Smooth muscle cell (in vitro differentiated cells): ENCODE results near the gene DPP9. TPM values are rescaled to one million over a fixed set of nuclear protein-coding genes. Genes with fewer than 3 reads are reported as not detected.

Experiments used
- DNase-seq: peaks from one replicate; lab custom pipeline; 2025; ENCODE audit not compliant: unreplicated experiment; lab: John Stamatoyannopoulos, UW
- H2AFZ ChIP-seq: fragments of 200-600 bp; sonication (generic); 2 replicates; pipeline ENCODE4 v1.6.0; 2016; ENCODE audit warnings: antibody characterized with exemption, low read depth, mild to moderate bottlenecking
- H3F3A ChIP-seq: fragments of 200-600 bp; sonication (generic); 2 replicates; pipeline ENCODE4 v1.6.0; 2017; ENCODE audit warnings: antibody characterized with exemption, low read depth
- H3K27ac ChIP-seq: fragments of 200-600 bp; sonication (generic); 2 replicates; pipeline ENCODE4 v1.5.1; 2016; ENCODE audit warnings: low read depth, mild to moderate bottlenecking
- H3K27me3 ChIP-seq: fragments of 200-600 bp; sonication (generic); 2 replicates; pipeline ENCODE4 v1.6.1; 2016; ENCODE audit warnings: low read depth, mild to moderate bottlenecking
- H3K36me3 ChIP-seq: fragments of 200-600 bp; sonication (generic); 2 replicates; pipeline ENCODE4 v1.5.1; 2016; ENCODE audit warnings: low read depth
- H3K4me1 ChIP-seq: fragments of 200-600 bp; sonication (generic); 2 replicates; pipeline ENCODE4 v1.5.1; 2016; ENCODE audit warnings: low read depth
- H3K4me2 ChIP-seq: fragments of 200-600 bp; sonication (generic); 2 replicates; pipeline ENCODE4 v1.6.0; 2016; ENCODE audit warnings: mild to moderate bottlenecking
- H3K4me3 ChIP-seq: fragments of 200-600 bp; sonication (generic); 2 replicates; pipeline ENCODE4 v1.5.1; 2016; ENCODE audit warnings: mild to moderate bottlenecking
- H3K79me2 ChIP-seq: fragments of 200-600 bp; sonication (generic); 2 replicates; pipeline ENCODE4 v1.6.0; 2016; ENCODE audit warnings: low read depth, mild to moderate bottlenecking
- H3K9ac ChIP-seq: fragments of 200-600 bp; sonication (generic); 2 replicates; pipeline ENCODE4 v1.6.0; 2016; ENCODE audit warnings: low read depth
- H3K9me3 ChIP-seq: fragments of 200-600 bp; sonication (generic); replicated peaks from 2 replicates; pipeline ENCODE4 v1.5.1; 2016; ENCODE audit warnings: low read depth
- H4K20me1 ChIP-seq: fragments of 200-600 bp; sonication (generic); 2 replicates; pipeline ENCODE4 v1.6.0; 2016; ENCODE audit warnings: low read depth
- CTCF ChIP-seq: fragments of 200-600 bp; sonication (generic); IDR thresholded peaks from 2 replicates; pipeline ENCODE4 v1.5.1; 2017; ENCODE audit warnings: borderline replicate concordance, mild to moderate bottlenecking, antibody characterized with exemption; ENCODE audit not compliant: insufficient read depth, poor library complexity, severe bottlenecking
- WGBS: methylation state at CpG from one replicate; pipeline ENCODE4 v1.1.7; 2016; ENCODE audit warnings: low lambda C conversion rate; 5-methylcytosine and 5-hydroxymethylcytosine counted together
- polyA plus RNA-seq: library from polyadenylated mRNA; unstranded; fragments of >200 nt; fragmentation: Nextera tagmentation; extraction: Ambion mirVana; gene quantifications from 2 replicates; pipeline ENCODE4 v1.2.1, GENCODE V29; 2016
- total RNA-seq: library from RNA; depleted of rRNA; stranded (reverse); fragments of >200 nt; gene quantifications from 2 replicates; pipeline ENCODE4 v1.2.3, GENCODE V29; 2014

DPP9 gene
- total and polyA plus RNA-seq, 2 experiments from 2014 or later, result 26.3 to 44.3 TPM

GRCh38 chr19:4671185-4671851 is 52.3 kb downstream of the DPP9 start:
- H3K27me3 ChIP-seq, result no peaks in the 10 kb centered on the region
- H3F3A ChIP-seq, result peaks cover 12% of the 10 kb centered on the region
- DNase-seq, result no peak
- peaks cover 6% of the 10 kb centered on the region for H4K20me1 ChIP-seq
- TF ChIP-seq CTCF, result no peak
- H3K27ac ChIP-seq, result no peak overlapping the region
- H3K4me3 ChIP-seq, result no peak overlapping the region
- no peak overlapping the region for H3K4me2 ChIP-seq
- H3K9me3 ChIP-seq, result no peaks in the 10 kb centered on the region
- no peak overlapping the region for H3K9ac ChIP-seq
- H2AFZ ChIP-seq, result no peak overlapping the region
- H3K79me2 ChIP-seq, result peaks cover 24% of the 10 kb centered on the region
- 83% methylated on average over 10 of the region's 10 CpGs for WGBS
- H3K36me3 ChIP-seq, result peaks cover 5% of the 10 kb centered on the region
- peaks cover 7% of the 10 kb centered on the region for H3K4me1 ChIP-seq

GRCh38 chr19:4669723-4670480 is 53.7 kb downstream of the DPP9 start, which contains the start of gene MYDGF:
Gene MYDGF (minus strand): TSS chr19:4670342. CDS start chr19:4670334, 8 bp downstream.
- Histone ChIP-seq H2AFZ (no peak within 1 kb of the TSS), H3K36me3 (peaks cover 5% of the 10 kb centered on the region), H3K9ac (peak within 1 kb of the TSS; percentile 98), H3K4me3 (peak within 1 kb of the TSS; percentile 81), H3K9me3 (no peaks in the 10 kb centered on the region), H3K27me3 (no peaks in the 10 kb centered on the region), H3K4me1 (peaks cover 7% of the 10 kb centered on the region), H3K4me2 (peak within 1 kb of the TSS; percentile 95), H3K79me2 (peaks cover 31% of the 10 kb centered on the region), H4K20me1 (peaks cover 17% of the 10 kb centered on the region), H3K27ac (peak within 1 kb of the TSS; percentile 81), H3F3A (peaks cover 12% of the 10 kb centered on the region)
- TF ChIP-seq CTCF, result no peak
- DNase-seq, result peak; percentile 75
- WGBS, result under 1% methylated on average over 62 of the region's 75 CpGs

- peaks cover 5% of the 10 kb centered on the region for H3K36me3 ChIP-seq
- H3K9me3 ChIP-seq, result no peaks in the 10 kb centered on the region
- peaks cover 29% of the 10 kb centered on the region for H3K79me2 ChIP-seq
- TF ChIP-seq CTCF, result no peak
- peaks cover 7% of the 10 kb centered on the region for H3K4me1 ChIP-seq
- H2AFZ ChIP-seq, result no peak overlapping the region
- H3K27me3 ChIP-seq, result no peaks in the 10 kb centered on the region
- H3K4me2 ChIP-seq, result no peak overlapping the region
- no peak overlapping the region for H3K27ac ChIP-seq
- DNase-seq, result no peak
- WGBS, result 100% methylated on average over 10 of the region's 12 CpGs
- no peak overlapping the region for H3K4me3 ChIP-seq
- no peak overlapping the region for H3K9ac ChIP-seq
- peaks cover 64% of the 10 kb centered on the region for H4K20me1 ChIP-seq
- no peaks in the 10 kb centered on the region for H3F3A ChIP-seq
These were observed 59.0 kb downstream of the DPP9 start for GRCh38 chr19:4664642-4665041.
